ENCODE measurements around the gene TXNDC8. TPM values are rescaled to one million over a fixed set of nuclear protein-coding genes. Genes with fewer than 3 reads are reported as not detected.

TXNDC8 gene
- polyA plus RNA-seq, 3 donors: not detected

- H3K4me3 Mint-ChIP-seq: no peak overlapping the region
- H3K4me2 ChIP-seq (replicated peaks; ENCODE audit: extremely low read depth, low read length, poor library complexity, severe bottlenecking): no peak overlapping the region
- no peak overlapping the region for H3K27ac Mint-ChIP-seq
- TF ChIP-seq CTCF (IDR thresholded peaks at IDR 0.05): no peak
- no peak overlapping the region for H3K4me3 ChIP-seq (replicated peaks in 1 of 3; ENCODE audit: low read depth in 2 of 3, low read length in 3 of 3)
- intact Hi-C loops (cut with micrococcal nuclease): no loop called here
- H4K20me1 ChIP-seq (ENCODE audit: insufficient read depth, low read length): no peaks in the 10 kb centered on the region
- H3K36me3 ChIP-seq (replicated peaks in 1 of 2; ENCODE audit: control insufficient read depth in 1 of 2, insufficient read depth in 2 of 2, low read length in 2 of 2): no peaks in the 10 kb centered on the region
- H3K9me3 Mint-ChIP-seq: peaks cover 0 to 10% (median 1%) of the 10 kb centered on the region in 7 donors
- no peak overlapping the region for H3K9ac ChIP-seq (ENCODE audit: insufficient read depth, low read length, poor library complexity, severe bottlenecking)
- no peaks in the 10 kb centered on the region for H3K36me3 Mint-ChIP-seq
- H3K9me3 ChIP-seq (replicated peaks in 1 of 2; ENCODE audit: control insufficient read depth in 1 of 2, insufficient read depth in 1 of 2, low read length in 2 of 2): no peaks in the 10 kb centered on the region
- H2AFZ ChIP-seq (ENCODE audit: insufficient read depth, low read depth, low read length, poor library complexity, severe bottlenecking): no peak overlapping the region
- DNase-seq: no peak
- no peaks in the 10 kb centered on the region for H3K79me2 ChIP-seq (ENCODE audit: insufficient read depth, low read length)
- H3K27ac ChIP-seq (ENCODE audit: low read depth in 1 of 2, low read length in 2 of 2): no peak overlapping the region
- no peaks in the 10 kb centered on the region for H3K4me1 Mint-ChIP-seq
- 100% methylated on average over 4 of the region's 4 CpGs for WGBS (ENCODE audit: insufficient coverage)
- peaks cover 3 to 18% (median 15%) of the 10 kb centered on the region in 3 donors for H3K27me3 Mint-ChIP-seq (ENCODE audit: low read depth in 3 of 3)
- H3K27me3 ChIP-seq (ENCODE audit: control insufficient read depth in 2 of 2, insufficient read depth in 2 of 2, low read length in 2 of 2): peaks cover 0 to 4% of the 10 kb centered on the region in 2 donors
- no peaks in the 10 kb centered on the region for H3K4me1 ChIP-seq (ENCODE audit: control insufficient read depth in 1 of 2, insufficient read depth in 2 of 2, low read length in 2 of 2)
These were observed 45.1 kb upstream of the TXNDC8 start for GRCh38 chr9:110382731-110383130.

- DNase-seq: no peak
- no peaks in the 10 kb centered on the region for H3K4me1 Mint-ChIP-seq
- H2AFZ ChIP-seq (ENCODE audit: insufficient read depth, low read depth, low read length, poor library complexity, severe bottlenecking): no peak overlapping the region
- no peak overlapping the region for H3K4me3 ChIP-seq (replicated peaks in 1 of 3; ENCODE audit: low read depth in 2 of 3, low read length in 3 of 3)
- no peak overlapping the region for H3K9ac ChIP-seq (ENCODE audit: insufficient read depth, low read length, poor library complexity, severe bottlenecking)
- H3K36me3 ChIP-seq (replicated peaks in 1 of 2; ENCODE audit: control insufficient read depth in 1 of 2, insufficient read depth in 2 of 2, low read length in 2 of 2): no peaks in the 10 kb centered on the region
- H3K9me3 Mint-ChIP-seq: peaks cover 0 to 1% (median 0%) of the 10 kb centered on the region in 7 donors
- H3K4me1 ChIP-seq (ENCODE audit: control insufficient read depth in 1 of 2, insufficient read depth in 2 of 2, low read length in 2 of 2): no peaks in the 10 kb centered on the region
- peaks cover 4% of the 10 kb centered on the region in 2 donors for H3K27me3 ChIP-seq (ENCODE audit: control insufficient read depth in 2 of 2, insufficient read depth in 2 of 2, low read length in 2 of 2)
- intact Hi-C loops (cut with micrococcal nuclease): no loop called here
- no peak overlapping the region for H3K27ac Mint-ChIP-seq
- no peaks in the 10 kb centered on the region for H4K20me1 ChIP-seq (ENCODE audit: insufficient read depth, low read length)
- 83% methylated on average over 6 of the region's 6 CpGs for WGBS (ENCODE audit: insufficient coverage)
- H3K27me3 Mint-ChIP-seq (ENCODE audit: low read depth in 3 of 3): peaks cover 2 to 7% (median 4%) of the 10 kb centered on the region in 3 donors
- H3K36me3 Mint-ChIP-seq: no peaks in the 10 kb centered on the region
- H3K27ac ChIP-seq (ENCODE audit: low read depth in 1 of 2, low read length in 2 of 2): no peak overlapping the region
- no peak for TF ChIP-seq CTCF (IDR thresholded peaks at IDR 0.05)
- H3K4me2 ChIP-seq (replicated peaks; ENCODE audit: extremely low read depth, low read length, poor library complexity, severe bottlenecking): no peak overlapping the region
- H3K79me2 ChIP-seq (ENCODE audit: insufficient read depth, low read length): no peaks in the 10 kb centered on the region
- H3K4me3 Mint-ChIP-seq: no peak overlapping the region
- no peaks in the 10 kb centered on the region for H3K9me3 ChIP-seq (replicated peaks in 1 of 2; ENCODE audit: control insufficient read depth in 1 of 2, insufficient read depth in 1 of 2, low read length in 2 of 2)
These were observed 33.8 kb upstream of the TXNDC8 start for GRCh38 chr9:110371411-110372007.

Measured in CD14-positive monocyte (primary cell).